AG08396 (cell line): Measurements from ENCODE around the gene MRPS18A.
A peak's percentile ranks its signal among the peaks of the same experiment; 100 is the strongest.
"Not testable (repeated sequence)": the region's sequence is repeated elsewhere in the genome, so short reads cannot be mapped to it uniquely, and the experiment has no call there.

Experiments used
- DNase-seq: peaks from one replicate; pipeline ENCODE4 v3.0.0; 2012; ENCODE audit warnings: low spot score, mixed read lengths

The MRPS18A gene

DNA sequence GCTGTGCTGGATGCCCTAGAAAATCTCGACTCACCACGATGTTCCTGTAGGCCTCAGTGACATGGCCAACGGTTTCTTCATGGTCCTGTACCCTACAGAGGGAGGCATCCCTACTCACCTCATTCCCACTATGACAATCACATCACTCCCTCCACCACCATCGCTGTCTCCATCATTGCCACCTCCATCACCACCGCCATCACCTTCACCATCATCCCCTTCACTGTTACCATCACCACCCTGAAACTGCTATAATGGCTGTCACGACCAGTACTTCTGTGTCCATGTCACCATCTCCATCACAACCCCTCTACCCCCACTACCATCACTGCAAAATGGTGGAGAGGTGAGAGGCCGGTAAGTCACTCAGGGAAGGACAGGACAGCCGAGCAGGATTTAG is 29.8 kb upstream of the MRPS18A start:
- no peak for DNase-seq

DNA sequence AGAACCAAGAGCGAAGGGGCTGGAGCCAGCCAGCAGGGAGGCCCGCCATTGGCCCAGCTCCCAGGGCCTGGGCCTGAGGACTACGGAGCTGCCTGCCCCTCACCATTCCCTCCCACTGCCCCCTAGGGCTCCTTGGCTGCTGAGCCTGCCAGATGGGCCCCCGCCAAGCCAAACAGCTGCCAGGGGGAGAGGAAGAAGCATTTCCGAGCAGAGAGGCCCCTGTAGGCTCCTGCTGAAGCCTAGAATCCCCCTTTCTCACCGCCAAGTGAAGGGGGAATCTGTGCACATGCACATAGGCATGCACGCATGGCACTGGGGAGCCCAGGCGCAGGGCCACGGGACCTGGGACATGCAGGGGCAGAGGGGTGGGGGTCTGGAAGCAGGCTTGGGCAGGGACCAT is 28.5 kb upstream of the MRPS18A start:
- DNase-seq = no peak

DNA sequence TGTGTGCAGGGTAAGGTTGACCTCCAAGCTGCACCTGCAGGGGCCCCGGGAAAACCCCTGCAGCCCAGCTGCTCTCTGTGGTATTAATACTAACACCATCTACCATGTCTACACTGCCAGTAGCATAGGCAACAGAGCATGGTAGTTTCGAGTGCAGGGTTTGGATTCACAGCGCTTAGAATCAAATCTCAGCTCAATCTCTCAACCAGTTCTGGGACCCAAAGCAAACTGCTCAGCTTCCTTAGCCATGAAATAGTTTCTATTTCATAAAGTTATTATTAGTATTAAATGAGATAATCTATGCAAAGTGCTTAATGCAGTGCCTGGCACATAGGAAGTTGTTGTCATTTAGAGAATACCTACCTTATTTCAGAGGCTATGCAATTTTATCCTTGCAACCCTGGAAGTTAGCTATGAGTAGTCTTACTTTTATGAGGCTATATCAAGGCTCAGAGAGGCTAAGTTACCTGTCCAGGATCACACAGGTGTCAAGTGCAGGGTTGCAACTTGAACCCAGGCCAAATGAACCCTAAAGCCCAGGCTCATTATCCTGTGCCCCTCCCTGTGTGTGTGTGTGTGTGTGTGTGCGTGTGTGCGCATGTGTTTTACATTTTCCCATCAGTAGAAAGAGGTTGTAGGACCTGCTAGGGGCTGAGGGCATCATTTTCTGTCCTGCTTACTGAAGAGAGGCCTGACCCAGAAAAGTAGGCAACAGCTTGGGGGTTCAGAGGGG is 27.6 kb upstream of the MRPS18A start:
- no peak for DNase-seq

DNA sequence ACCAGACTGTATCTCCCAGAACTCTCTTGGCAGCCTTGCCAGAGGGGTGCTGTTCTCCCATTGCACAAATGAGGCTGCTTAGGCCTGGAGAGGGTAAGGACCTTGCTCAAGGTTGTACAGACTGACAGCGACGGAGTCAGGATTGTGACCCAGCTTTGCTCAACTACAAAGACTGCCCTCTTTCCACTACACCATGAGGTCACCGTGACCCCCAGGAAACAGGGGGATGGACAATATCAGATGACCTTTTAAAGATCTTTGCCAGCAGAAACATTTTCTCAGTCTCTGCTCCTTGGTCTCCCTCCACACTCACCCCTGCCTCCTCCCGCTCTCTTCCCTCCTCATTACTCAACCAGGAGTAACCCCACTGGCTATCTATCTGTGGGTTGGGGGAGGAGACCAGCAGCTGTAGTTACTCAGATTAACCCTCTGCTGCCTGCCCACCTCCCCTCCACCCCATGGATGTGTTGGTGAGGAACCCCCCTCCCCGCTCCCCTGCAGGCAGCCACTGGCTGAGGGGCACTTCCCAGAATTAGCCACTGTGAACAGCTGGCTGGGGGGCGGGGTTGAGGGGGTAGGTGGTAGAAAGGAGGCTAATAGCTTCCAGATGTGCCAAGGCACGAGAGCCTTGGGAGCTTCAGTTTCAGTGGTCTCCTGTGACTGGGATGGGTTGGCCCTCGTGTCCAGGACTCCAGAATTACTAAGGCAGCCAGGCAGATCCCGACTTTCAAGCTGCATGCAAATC is 26.9 kb upstream of the MRPS18A start:
- no peak for DNase-seq

DNA sequence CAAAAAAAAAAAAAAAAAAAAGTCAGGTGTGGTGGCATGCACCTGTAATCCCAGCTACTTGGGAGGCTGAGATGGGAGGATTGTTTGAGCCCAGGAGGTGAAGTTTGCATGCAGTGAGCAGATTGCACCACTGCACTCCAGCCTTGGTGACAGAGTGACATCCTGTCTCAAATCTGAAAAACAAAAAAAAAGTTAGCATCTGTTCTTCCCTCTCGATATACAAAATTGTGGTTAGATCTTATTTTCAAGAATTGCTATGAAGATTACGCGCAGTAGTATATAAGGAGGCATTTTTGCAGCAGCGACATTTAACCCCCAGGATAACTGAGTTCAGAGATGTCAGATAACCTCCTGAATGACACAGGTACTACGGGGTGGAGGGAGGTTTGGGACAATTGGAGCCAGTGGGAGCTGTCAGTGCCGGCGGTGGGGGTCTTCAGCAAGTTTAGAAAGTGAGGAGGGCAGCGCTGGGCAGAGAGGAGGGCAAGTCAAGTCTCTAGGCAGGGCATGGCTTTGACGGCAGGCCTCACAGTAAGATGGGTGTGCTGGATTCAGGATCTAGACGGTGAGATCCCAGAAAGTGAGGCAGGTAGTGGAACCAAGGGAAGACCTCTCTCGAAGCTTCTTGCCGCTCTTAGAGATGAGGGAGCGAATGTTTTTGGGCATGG is 26.2 kb upstream of the MRPS18A start:
- no peak for DNase-seq

DNA sequence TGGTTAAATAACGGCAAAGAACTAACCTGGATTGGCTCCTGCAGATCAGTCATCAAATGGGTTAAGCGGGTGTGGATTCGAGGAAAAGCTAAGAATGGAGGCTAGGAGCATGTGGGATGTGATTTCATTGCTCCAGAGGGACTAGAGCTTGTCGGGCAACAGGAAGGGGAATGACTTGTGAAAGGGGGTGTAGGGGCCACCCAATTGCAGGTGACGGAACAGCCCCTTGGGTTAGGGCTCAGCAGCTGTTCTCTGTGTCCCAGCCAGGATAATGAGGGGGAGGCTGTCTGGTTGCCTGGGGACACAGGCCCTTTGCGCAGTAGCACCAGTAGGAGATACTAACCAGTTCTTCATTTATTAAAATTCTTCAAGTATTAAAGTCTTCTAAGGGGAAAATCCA is 25.0 kb upstream of the MRPS18A start:
- no peak for DNase-seq

DNA sequence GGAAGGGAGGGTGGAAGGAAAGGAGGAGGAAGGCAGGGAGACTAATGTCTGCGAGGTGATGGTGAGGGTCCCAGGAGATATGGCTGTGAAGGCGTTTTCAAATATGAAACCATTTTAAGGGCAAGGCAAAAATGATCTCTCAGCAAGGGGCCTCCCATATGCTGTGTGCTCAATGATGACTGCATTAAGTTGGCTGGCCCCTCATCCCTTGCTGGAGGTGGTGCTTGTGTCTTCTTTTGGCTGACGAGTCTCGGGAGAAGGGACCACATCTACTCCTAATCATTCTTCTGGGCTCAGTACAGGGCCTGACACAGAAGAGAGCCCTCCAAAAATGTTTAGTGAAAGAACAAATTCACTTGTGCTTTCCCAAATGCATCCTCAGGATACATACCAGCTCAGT is 23.0 kb upstream of the MRPS18A start:
- no peak for DNase-seq

DNA sequence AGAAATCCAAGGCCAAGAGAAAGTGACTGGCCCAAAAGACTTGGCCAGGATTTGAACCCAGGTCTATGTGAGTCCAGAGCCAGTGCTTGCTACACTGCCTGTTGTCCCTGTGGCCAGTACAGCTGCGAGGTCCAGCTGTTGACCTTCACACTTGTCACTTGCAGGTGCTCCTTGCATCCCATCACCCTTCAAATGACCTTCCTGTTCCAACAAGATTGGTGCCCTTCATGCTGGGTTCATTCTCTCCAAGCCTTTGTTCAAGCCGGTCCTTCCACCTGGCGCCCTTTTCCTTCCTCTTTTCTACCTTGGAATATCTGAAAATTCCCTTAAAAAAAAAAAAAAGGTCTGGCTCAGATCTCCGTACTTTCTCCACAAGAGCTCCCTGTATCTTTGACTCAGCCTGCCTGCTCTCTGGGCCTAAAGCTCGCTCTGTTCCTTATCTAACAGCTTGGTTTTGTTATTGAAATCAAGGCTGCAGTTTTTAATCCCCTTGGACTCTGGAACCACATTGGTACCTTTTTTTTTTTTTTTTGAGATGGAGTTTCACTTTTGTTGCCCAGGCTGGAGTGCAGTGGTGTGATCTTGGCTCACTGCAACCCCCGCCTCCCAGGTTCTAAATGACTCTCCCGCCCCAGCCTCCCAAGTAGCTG is 22.2 kb upstream of the MRPS18A start:
- DNase-seq = no peak

DNA sequence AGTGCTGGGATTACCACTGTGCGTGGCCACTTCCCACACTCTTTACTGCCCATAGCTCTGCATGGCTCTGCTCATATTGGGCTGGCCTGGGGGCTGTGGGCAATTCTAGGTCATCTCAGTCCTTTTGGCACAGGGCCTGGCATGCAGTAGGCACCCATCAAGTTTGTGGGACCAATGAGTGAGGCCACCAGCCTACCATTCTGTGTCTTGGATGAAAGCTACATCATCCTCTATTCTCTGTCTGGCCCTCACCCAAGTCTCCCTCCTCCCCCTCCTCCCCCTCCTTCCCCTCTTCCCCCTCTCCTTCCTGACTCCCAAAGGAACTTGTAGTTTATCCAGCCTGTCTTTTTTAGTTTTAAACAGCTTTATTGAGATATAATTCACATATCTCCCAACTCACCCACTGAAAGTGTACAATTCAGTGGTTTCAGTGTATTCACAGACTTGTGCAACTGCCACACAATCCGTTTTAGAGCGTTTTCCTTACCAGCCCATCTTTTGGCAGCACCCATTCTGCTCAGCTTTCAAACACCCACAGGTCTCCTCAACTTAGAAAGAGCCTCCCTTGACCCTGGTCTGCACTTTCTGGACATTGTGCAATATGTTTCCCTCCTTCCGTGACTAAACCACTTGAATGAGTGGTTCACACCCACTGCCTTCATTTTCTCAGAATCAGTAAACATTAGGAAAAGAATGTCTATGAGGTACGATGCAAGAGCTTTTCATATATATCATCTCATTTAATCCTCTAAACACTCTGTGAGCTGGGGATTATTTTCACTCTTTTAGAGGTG is 21.5 kb upstream of the MRPS18A start:
- peak; percentile 65 for DNase-seq

DNA sequence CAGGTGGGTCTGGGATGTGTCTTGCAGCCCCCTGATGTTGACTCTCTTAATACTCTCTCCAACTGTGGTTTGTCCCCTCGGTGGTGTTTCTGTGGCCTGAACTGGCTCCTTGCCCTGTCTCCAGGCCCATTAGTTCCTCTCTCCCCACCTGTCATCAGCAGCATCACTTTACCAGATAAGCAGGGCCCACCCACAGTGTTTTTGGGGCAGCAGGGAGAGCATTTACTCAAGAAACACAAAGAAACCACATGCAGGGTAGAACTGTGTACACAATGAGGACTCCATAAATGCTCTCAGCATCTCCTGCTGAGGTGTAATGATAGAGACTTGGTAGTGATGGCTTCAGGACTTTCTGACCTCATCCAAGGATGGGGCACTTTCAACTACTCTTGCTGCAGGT is 20.2 kb upstream of the MRPS18A start:
- no peak for DNase-seq

DNA sequence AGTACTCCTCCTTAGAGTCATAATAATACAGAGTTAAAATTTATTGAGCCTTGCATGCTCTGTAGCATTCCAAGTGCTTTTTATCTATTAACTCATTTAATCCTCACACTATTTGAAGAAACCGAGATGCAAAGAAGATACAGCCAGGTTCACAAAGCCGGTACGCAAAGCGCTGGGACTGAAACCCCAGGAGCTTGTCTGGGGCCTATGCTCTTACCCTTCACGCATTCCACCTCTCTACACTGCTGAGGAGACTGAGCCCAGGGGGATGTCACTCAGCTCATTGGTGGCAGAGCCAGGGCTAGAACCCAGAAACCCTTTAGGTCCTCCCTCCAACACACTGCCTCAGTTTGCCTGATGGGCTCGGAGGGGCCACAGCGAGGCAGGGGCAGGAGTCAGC is 19.7 kb upstream of the MRPS18A start:
- DNase-seq = no peak

DNA sequence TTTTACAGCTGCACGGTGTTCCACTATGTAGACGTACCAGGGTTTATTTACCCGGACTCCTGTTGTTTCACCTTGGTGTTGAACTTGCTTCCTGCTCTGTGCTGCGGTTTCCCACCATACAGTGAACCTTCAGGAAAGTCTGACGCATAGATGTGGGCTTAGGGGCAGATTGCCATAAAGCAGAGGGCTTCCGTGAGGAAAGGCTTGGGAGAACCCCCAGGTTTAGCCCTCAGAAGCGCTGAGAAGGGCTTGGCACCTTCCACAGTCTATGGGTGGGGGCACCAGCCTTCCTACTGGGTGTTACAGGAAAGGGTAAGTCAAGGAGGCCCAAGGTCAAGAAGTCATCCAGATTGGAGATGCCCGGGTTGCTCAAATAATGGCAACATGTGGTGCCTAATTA is 19.2 kb upstream of the MRPS18A start:
- DNase-seq = no peak

DNA sequence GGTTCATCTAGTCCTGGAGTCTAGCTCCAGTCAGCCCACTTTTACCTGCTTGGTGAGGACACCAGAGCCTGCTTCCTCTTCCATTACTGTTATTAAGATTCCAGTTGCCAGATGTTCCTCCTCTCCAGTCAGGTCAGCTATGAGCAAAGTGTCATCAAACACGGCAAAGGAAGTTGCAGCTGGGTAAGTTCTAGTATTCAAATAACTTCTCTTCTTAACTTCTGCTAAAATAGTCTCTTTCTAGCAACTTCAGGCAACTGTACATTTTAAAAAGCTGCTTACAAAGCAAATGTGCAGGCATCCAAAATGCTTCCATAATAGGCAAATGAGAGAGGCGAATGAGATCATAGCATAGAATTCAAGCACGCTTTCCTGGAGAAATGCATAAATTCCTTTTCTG is 18.4 kb upstream of the MRPS18A start:
- no peak for DNase-seq

DNA sequence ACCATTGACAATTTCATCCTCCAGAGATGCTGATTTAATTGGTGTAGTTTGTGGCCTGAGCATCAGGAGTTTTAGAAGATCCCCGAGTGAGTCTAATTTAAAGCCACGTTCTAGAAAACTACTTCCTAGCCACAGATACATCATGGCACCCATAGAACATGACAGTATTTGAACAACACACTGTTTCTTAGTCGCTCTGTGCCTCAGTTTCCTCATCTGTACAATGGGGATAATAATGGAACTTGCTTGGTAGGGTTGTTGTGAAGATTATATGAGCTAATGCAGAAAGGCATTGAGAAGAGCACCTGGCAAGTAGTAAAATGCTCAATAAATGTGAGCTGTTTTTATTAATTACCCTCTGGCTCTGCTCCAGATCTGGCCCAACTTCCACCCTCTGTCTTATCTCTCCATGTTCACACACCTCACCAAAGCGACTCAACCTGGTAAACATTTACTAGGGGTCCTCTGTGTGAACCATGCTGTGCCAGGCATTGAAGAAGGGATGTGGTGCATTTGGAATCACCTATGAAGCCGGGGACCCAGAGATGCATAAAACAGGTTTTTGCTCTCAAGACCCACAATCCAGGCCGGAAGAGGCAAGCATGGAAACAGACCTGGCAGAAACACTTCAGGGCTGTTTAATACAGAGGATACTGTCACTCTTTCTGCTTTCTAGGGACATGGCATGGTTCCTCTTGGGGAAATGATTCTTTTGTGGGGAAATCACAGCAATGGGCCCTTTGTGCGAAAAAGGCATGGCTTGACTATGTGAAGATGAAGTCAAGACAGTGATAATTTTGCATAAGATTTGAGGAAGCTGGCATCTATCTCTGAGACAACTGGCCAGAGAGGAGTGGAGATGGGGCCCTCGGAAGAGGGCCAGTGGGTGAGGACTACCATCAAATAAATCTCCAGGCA is 16.2 kb upstream of the MRPS18A start:
- no peak for DNase-seq

DNA sequence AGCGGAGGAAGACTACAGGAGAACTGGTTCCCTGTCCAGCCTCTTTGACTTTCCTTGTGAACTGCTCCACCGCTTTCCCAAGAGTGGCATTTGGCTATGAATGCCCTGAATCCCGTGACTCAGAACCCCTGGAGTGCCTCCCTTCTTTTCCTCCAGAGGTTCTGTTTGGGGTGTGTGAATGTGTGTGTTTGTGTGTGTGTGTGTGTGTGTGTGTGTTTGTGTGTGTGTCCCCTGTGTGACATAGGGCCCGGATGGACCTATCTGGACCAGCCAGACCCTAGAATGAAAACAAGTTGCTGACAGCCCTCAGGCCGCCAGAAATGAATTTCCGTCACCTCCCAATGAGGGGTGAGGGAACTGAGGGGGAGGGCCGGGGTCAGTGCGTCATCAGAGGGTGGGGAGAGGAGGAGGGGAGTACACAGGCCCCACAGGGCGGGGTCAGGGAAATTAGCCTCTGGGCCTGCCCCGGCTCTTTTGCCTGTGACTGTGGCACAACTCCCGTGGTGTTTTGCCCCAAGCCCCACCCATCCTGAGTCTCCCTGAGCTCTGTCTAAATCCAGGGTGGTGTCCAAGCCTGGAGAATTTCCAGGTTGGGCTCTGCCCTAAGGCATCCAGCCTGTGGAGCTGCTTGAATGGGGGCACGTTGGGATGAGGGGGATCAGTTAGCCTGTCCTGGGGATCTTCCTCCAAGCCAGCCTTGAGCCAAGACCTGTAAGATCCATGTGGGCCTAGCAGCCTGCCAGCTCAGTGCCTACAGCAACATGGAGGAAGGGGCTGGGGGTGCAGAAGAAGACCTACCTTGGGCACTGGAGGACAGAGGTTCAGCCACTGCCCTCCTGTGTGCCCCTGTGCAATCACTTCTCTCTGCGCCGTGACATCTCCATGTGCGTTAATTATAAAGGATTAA is 15.2 kb upstream of the MRPS18A start:
- peak; percentile 89 for DNase-seq

DNA sequence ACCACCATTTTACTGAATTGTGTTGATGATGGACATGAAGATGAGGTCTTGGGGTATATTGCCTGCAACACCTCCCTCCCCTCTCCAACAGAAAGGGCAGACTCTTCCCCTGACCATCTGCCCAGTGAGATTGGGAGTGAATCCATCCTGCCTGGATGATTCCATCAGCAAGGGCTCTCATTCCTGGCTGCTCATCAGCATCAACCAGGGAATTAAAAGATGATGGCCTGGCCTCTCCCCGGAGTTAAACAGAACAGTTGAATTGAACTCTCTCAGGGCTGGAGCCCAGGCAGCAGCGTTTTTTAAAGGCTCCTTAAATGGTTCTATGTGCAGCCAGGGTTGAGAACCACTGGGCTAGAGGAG is 14.6 kb upstream of the MRPS18A start:
- no peak for DNase-seq

DNA sequence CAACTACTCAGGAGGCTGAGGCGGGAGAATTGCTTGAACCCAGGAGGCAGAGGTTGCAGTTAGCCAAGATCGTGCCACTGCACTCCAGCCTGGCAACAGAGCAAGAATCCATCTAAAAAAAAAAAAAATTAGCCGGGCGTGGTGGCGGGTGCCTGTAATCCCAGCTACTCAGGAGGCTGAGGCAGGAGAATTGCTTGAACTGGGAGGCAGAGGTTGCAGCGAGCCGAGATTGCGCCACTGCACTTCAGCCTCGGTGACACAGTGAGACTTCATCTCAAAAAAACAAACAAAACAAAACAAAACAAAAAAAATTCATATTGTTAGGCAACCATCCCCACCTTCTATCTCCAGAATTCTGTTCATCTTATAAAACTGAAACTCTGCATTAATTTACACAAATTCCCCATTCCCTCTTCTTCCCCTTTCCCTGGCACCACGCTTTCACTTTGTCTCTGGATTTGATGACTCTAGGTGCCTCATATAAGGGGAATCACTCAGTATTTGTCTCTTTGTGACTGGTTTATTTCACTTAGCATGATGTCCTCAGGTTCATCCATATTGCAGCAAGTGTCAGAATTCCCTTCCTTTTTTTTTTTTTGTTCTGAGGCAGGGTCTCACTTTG is 13.5 kb upstream of the MRPS18A start:
- not testable (repeated sequence) for DNase-seq

DNA sequence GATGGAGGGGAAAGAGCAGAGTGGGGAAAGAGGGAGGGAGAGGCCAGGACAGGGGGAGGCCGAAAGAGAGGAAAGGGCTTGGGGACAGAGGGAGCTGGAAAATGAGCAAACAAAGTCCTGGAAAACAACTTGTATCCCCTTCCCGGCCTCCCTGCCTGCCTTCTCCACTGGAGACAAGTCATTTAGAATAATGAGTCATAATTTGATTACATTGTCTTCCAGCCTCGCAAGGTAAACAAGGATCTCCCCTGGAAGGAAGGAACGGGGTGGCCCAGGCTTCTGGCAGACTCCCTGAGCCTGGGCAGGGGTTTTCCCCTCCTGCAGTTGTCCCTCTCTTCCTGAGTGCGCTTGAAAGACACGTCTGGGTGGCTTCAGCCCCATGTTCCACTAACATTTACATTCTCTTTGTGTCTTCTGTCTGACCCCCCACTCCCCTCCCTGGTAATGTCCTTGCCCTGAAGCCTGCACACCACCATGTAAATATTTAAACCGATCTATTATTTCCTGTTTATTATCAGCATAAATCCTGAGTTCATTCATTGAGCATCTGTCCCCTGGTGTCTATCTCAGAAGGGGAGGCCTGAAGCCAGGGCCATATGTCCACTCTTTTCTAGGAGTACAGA is 12.1 kb upstream of the MRPS18A start:
- no peak for DNase-seq
